ENCODE measurements around the gene GIPC2.

- TF ChIP-seq GATA2 (IDR thresholded peaks at IDR 0.05; ENCODE audit: low read depth, low read length) (no peak), GATA3 (IDR thresholded peaks at IDR 0.05; ENCODE audit: low read depth, low read length) (no peak)
Measured at GRCh38 chr1:78142736-78143135, 97.0 kb downstream of the GIPC2 start.

Measured in SH-SY5Y (cell line).